Measurements from ENCODE around the gene TUBA4B.
"Not testable (repeated sequence)": the region's sequence is repeated elsewhere in the genome, so short reads cannot be mapped to it uniquely, and the experiment has no call there.

The TUBA4B gene

GRCh38 chr2:219309278-219309677, 56.2 kb downstream of the TUBA4B start, which contains the start of gene PTPRN:
Gene PTPRN (minus strand): TSS chr2:219309401. CDS start chr2:219309332, 69 bp downstream.
- Histone ChIP-seq H3K4me3 (no peak within 1 kb of the TSS), H3K27ac (no peak within 1 kb of the TSS)
- DNase-seq (ENCODE audit: low spot score) = no peak
- TF ChIP-seq CTCF (IDR thresholded peaks at IDR 0.05) = no peak

- H3K4me3 ChIP-seq; DNase-seq (ENCODE audit: low spot score); H3K27ac ChIP-seq: not testable (repeated sequence)
These were observed 59.7 kb downstream of the TUBA4B start for GRCh38 chr2:219312683-219313263.

GRCh38 chr2:219314804-219315468, 61.9 kb downstream of the TUBA4B start:
- TF ChIP-seq CTCF (IDR thresholded peaks at IDR 0.05) = no peak
- Histone ChIP-seq H3K27ac (no peak overlapping the region), H3K4me3 (no peak overlapping the region)
- DNase-seq (ENCODE audit: low spot score) = no peak
